HepG2 (cell line): ENCODE measurements around the gene MADCAM1.

Experiments
- CTCF ChIP-seq: sonication (generic); formaldehyde crosslinking; IDR thresholded peaks from 2 replicates; pipeline ENCODE4 v1.5.0; 2020; ENCODE audit warnings: mild to moderate bottlenecking, missing genetic modification reagents, moderate library complexity
- EZH2 ChIP-seq: conservative IDR thresholded peaks from 2 replicates; pipeline ENCODE4 v1.6.1; 2012; ENCODE audit warnings: mild to moderate bottlenecking, low read depth, low read length, moderate library complexity
- HDAC2 ChIP-seq: sonication (generic); formaldehyde crosslinking; IDR thresholded peaks from 2 replicates; pipeline ENCODE4 v1.4.0; 2020; ENCODE audit warnings: missing genetic modification reagents
- HOXD1 ChIP-seq: sonication (generic); formaldehyde crosslinking; IDR thresholded peaks from 2 replicates; pipeline ENCODE4 v1.5.0; 2020; ENCODE audit warnings: missing genetic modification reagents
- MXI1 ChIP-seq: IDR thresholded peaks from 3 replicates; pipeline ENCODE4 v1.6.1; 2012; ENCODE audit warnings: low read depth, low read length, inconsistent platforms, borderline replicate concordance
- NFE2L2 ChIP-seq: fragments of 150-350 bp; IDR thresholded peaks from 2 replicates; pipeline ENCODE4 v1.6.1; 2014; ENCODE audit warnings: low read length
- POLR2A ChIP-seq, 2 experiments: IDR thresholded peaks; 2 replicates each; pipeline ENCODE4 v1.6.1; 2011; ENCODE audit warnings: low read depth in 2 of 2, low read length in 2 of 2, mild to moderate bottlenecking in 1 of 2, moderate library complexity in 1 of 2; ENCODE audit not compliant: insufficient read depth in 1 of 2
- ZNF224 ChIP-seq: sonication (generic); formaldehyde crosslinking; IDR thresholded peaks from 2 replicates; pipeline ENCODE4 v1.5.0; 2020; ENCODE audit warnings: mild to moderate bottlenecking, missing genetic modification reagents
- ZNF558 ChIP-seq: sonication (generic); formaldehyde crosslinking; IDR thresholded peaks from 2 replicates; pipeline ENCODE4 v1.9.0; 2022; ENCODE audit warnings: mild to moderate bottlenecking, missing genetic modification reagents, borderline replicate concordance

GRCh38 chr19:514166-514663 lies 17.9 kb downstream of the MADCAM1 start:
- no peak for TF ChIP-seq MXI1
- no peak for TF ChIP-seq ZNF224 (CRISPR knock-in tag)
- no peak for TF ChIP-seq EZH2
- no peak for TF ChIP-seq HDAC2 (CRISPR knock-in tag)
- TF ChIP-seq ZNF558 (CRISPR knock-in tag) = no peak
- no peak for TF ChIP-seq CTCF (CRISPR knock-in tag)
- TF ChIP-seq HOXD1 = no peak
- TF ChIP-seq POLR2A (IDR thresholded peaks at IDR 0.05; ENCODE audit: insufficient read depth in 1 of 2, low read depth in 2 of 2, low read length in 2 of 2) = no peak
- TF ChIP-seq NFE2L2 = no peak
